Naive thymus-derived CD4-positive, alpha-beta T cell (primary cell): ENCODE measurements around the gene SENP5. TPM values are rescaled to one million over a fixed set of nuclear protein-coding genes. Genes with fewer than 3 reads are reported as not detected.

ENCODE experiments used
- ATAC-seq: fragments of 150-1000 bp; cut with Tn5 transposase; 2 replicates; pipeline ENCODE4 v1.10.0; 2021; ENCODE audit warnings: mild to moderate bottlenecking, moderate library complexity
- CTCF ChIA-PET: fragments of 350-600 bp; sonication (Branson Sonifier 250); formaldehyde crosslinking; loops from one replicate; lab custom pipeline; 2021; ENCODE audit warnings: antibody characterized with exemption; lab: Charles Lee
- POLR2A ChIA-PET: fragments of 350-600 bp; sonication (Branson Sonifier 250); formaldehyde crosslinking; loops from one replicate; lab custom pipeline; 2021; ENCODE audit warnings: antibody characterized with exemption, inconsistent platforms; lab: Charles Lee
- DNase-seq, 9 donors: peaks; one replicate each; pipeline versions ENCODE4 v3.0.0 to v3.0.0-alpha.2; 2020 to 2022; ENCODE audit warnings: mixed read lengths in 1 of 9
- H3K27ac ChIP-seq: one replicate; pipeline ENCODE4 v1.7.0; 2013; ENCODE audit warnings: mild to moderate bottlenecking, low read depth, low read length, moderate library complexity
- H3K27me3 ChIP-seq, 2 donors: one replicate each; pipeline ENCODE4 v1.7.0; 2013; ENCODE audit warnings: low read length in 2 of 2, mild to moderate bottlenecking in 2 of 2, moderate library complexity in 2 of 2; ENCODE audit not compliant: control insufficient read depth in 2 of 2, insufficient read depth in 2 of 2
- H3K36me3 ChIP-seq, 3 experiments: 1 replicate in 2 of 3; 2 replicates in 1 of 3; pipeline ENCODE4 v1.7.0; 2013; ENCODE audit warnings: low read length in 3 of 3, mild to moderate bottlenecking in 3 of 3, moderate library complexity in 1 of 3; ENCODE audit not compliant: insufficient read depth in 3 of 3, control insufficient read depth in 2 of 3
- H3K4me1 ChIP-seq, 2 donors: one replicate each; pipeline ENCODE4 v1.7.0; 2013; ENCODE audit warnings: low read length in 2 of 2, mild to moderate bottlenecking in 2 of 2, moderate library complexity in 1 of 2; ENCODE audit not compliant: control insufficient read depth in 2 of 2, insufficient read depth in 2 of 2
- H3K4me3 ChIP-seq: 2 replicates; pipeline ENCODE4 v1.7.0; 2013; ENCODE audit warnings: mild to moderate bottlenecking, low read length
- H3K9me3 ChIP-seq, 3 experiments: 1 replicate in 2 of 3; 2 replicates in 1 of 3; pipeline ENCODE4 v1.7.0; 2013; ENCODE audit warnings: low read length in 3 of 3; ENCODE audit not compliant: control insufficient read depth in 2 of 3
- H3K27ac Mint-ChIP-seq, 9 donors: one replicate each; pipeline ENCODE4 v1.8.0; 2020 to 2022; ENCODE audit warnings: mixed read lengths in 9 of 9, mild to moderate bottlenecking in 8 of 9, moderate library complexity in 5 of 9, inconsistent platforms in 2 of 9
- H3K27me3 Mint-ChIP-seq, 5 donors: one replicate each; pipeline ENCODE4 v1.8.0; 2021 to 2022; ENCODE audit warnings: mixed read lengths in 5 of 5, mild to moderate bottlenecking in 1 of 5
- H3K36me3 Mint-ChIP-seq, 5 donors: one replicate each; pipeline ENCODE4 v1.8.0; 2020 to 2022; ENCODE audit warnings: mixed read lengths in 5 of 5, mild to moderate bottlenecking in 3 of 5, inconsistent platforms in 1 of 5
- H3K4me1 Mint-ChIP-seq, 7 donors: one replicate each; pipeline ENCODE4 v1.8.0; 2020 to 2022; ENCODE audit warnings: mixed read lengths in 7 of 7, mild to moderate bottlenecking in 3 of 7, inconsistent platforms in 1 of 7
- H3K4me3 Mint-ChIP-seq, 10 donors: one replicate each; pipeline ENCODE4 v1.8.0; 2020 to 2022; ENCODE audit warnings: mild to moderate bottlenecking in 10 of 10, mixed read lengths in 10 of 10, moderate library complexity in 6 of 10, inconsistent platforms in 2 of 10
- H3K9me3 Mint-ChIP-seq, 11 donors: one replicate each; pipeline ENCODE4 v1.8.0; 2020 to 2022; ENCODE audit warnings: mixed read lengths in 11 of 11, mild to moderate bottlenecking in 4 of 11, inconsistent platforms in 1 of 11, moderate library complexity in 1 of 11
- intact Hi-C, 2 donors: fragments of 100-400 bp; cut with micrococcal nuclease; formaldehyde crosslinking; loops; one replicate each; pipeline ENCODE4 v1.15.1; 2023
- polyA plus RNA-seq, 2 donors: library from polyadenylated mRNA; unstranded; fragments of 300-500 nt; fragmentation: Illumina TruSeq; gene quantifications; one replicate each; pipeline ENCODE4 v1.2.3, GENCODE V29; 2021
- total RNA-seq, 6 experiments: library from RNA in 5 of 6; stranded (reverse) in 5 of 6; gene quantifications; 1 replicate in 5 of 6; 2 replicates in 1 of 6; pipeline ENCODE4 v1.2.3 and lab custom pipeline; 2021 to 2026

Gene SENP5
- total and polyA plus RNA-seq, 7 experiments from 2014 or later, result 6.8 to 59.4 (median 41.3) TPM

DNA sequence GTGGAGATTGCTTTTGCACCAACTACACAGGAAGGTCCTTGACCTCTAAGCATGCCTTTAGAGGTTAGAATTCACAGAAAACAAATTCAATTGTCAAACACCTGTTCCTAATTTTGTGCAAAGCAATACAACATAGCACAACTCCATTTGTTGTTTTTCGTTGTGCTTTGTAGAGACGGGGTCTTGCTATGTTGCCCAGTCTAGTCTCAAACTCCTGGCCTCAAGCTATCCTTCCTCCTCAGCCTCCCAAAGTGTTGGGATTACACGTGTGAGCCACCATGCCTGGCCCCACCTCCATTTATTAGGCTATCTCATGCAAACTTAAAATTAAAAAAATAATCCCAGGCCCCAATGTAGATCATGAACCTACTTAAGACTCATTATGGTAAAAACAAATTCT, 68.6 kb downstream of the SENP5 start:
- ATAC-seq (no peak), DNase-seq (no peak)
- peak overlapping the region in 1 of 9 donors; percentile 43 for H3K27ac Mint-ChIP-seq
- POLR2A ChIA-PET, result no interaction called here
- Histone ChIP-seq H3K27me3 (no peaks in the 10 kb centered on the region), H3K36me3 (peaks cover 18 to 74% (median 40%) of the 10 kb centered on the region in 3 experiments), H3K9me3 (no peaks in the 10 kb centered on the region), H3K4me1 (peaks cover 4 to 7% of the 10 kb centered on the region in 2 donors), H3K4me3 (no peak overlapping the region), H3K27ac (no peak overlapping the region)
- no peak overlapping the region for H3K4me3 Mint-ChIP-seq
- intact Hi-C loops, result no loop called here
- no peaks in the 10 kb centered on the region for H3K9me3 Mint-ChIP-seq
- CTCF ChIA-PET, result no interaction called here
- H3K36me3 Mint-ChIP-seq, result peaks cover 11 to 49% (median 26%) of the 10 kb centered on the region in 5 donors
- H3K27me3 Mint-ChIP-seq, result no peaks in the 10 kb centered on the region
- peaks cover 5 to 29% (median 18%) of the 10 kb centered on the region in 7 donors for H3K4me1 Mint-ChIP-seq

- CTCF ChIA-PET, result no interaction called here
Measured at GRCh38 chr3:196938124-196938523, 70.4 kb downstream of the SENP5 start.

GRCh38 chr3:196938576-196938975, 70.9 kb downstream of the SENP5 start:
- Histone ChIP-seq H3K27me3 (no peaks in the 10 kb centered on the region), H3K4me3 (no peak overlapping the region), H3K36me3 (peaks cover 18 to 68% (median 38%) of the 10 kb centered on the region in 3 experiments), H3K27ac (no peak overlapping the region), H3K9me3 (no peaks in the 10 kb centered on the region), H3K4me1 (peaks cover 12 to 18% of the 10 kb centered on the region in 2 donors)
- intact Hi-C loops, result no loop called here
- ChIA-PET POLR2A (no interaction called here), CTCF (no interaction called here)
- Mint-ChIP-seq H3K4me3 (peak overlapping the region in 1 of 10 donors; percentile 18), H3K27me3 (peaks cover 0 to 5% (median 0%) of the 10 kb centered on the region in 5 donors), H3K36me3 (peaks cover 11 to 40% (median 25%) of the 10 kb centered on the region in 5 donors), H3K9me3 (peaks cover 0 to 5% (median 0%) of the 10 kb centered on the region in 11 donors), H3K4me1 (peaks cover 19 to 49% (median 36%) of the 10 kb centered on the region in 7 donors), H3K27ac (peak overlapping the region in 5 of 9 donors; percentile 38 to 88 (median 54))
- no peak for ATAC-seq
- no peak for DNase-seq

More at GRCh38 chr3:196938124-196938523, 70.4 kb downstream of the SENP5 start:
- H3K4me1 Mint-ChIP-seq, result peaks cover 14 to 45% (median 31%) of the 10 kb centered on the region in 7 donors
- intact Hi-C loops, result no loop called here
- Histone ChIP-seq H3K36me3 (peaks cover 18 to 71% (median 38%) of the 10 kb centered on the region in 3 experiments), H3K4me1 (peaks cover 7 to 13% of the 10 kb centered on the region in 2 donors), H3K4me3 (no peak overlapping the region), H3K27me3 (no peaks in the 10 kb centered on the region), H3K27ac (no peak overlapping the region), H3K9me3 (no peaks in the 10 kb centered on the region)
- POLR2A ChIA-PET, result no interaction called here
- ATAC-seq (no peak), DNase-seq (no peak)
- H3K36me3 Mint-ChIP-seq, result peaks cover 11 to 37% (median 25%) of the 10 kb centered on the region in 5 donors
- H3K4me3 Mint-ChIP-seq, result no peak overlapping the region
- peaks cover 0 to 5% (median 0%) of the 10 kb centered on the region in 11 donors for H3K9me3 Mint-ChIP-seq
- peak overlapping the region in 5 of 9 donors; percentile 32 to 57 (median 42) for H3K27ac Mint-ChIP-seq
- H3K27me3 Mint-ChIP-seq, result peaks cover 0 to 5% (median 0%) of the 10 kb centered on the region in 5 donors

- peak overlapping the region; percentile 94 for H3K27ac ChIP-seq
- H3K27ac Mint-ChIP-seq, result peak overlapping the region; percentile 96 to 100 (median 98)
- peak overlapping the region; percentile 94 to 99 (median 98) for H3K4me3 Mint-ChIP-seq
- H3K9me3 ChIP-seq, result no peaks in the 10 kb centered on the region
- H3K27me3 Mint-ChIP-seq, result peaks cover 0 to 5% (median 0%) of the 10 kb centered on the region in 5 donors
- CTCF ChIA-PET, result interaction anchor here (1.2 to 1.5 kb wide), 3 partner anchors 29 to 201 kb away, joined by 3 to 4 read pairs (median 3); no protein-coding TSS in a partner anchor
- peaks cover 0 to 5% (median 0%) of the 10 kb centered on the region in 11 donors for H3K9me3 Mint-ChIP-seq
- H3K36me3 Mint-ChIP-seq, result peaks cover 10 to 28% (median 21%) of the 10 kb centered on the region in 5 donors
- peaks cover 7 to 40% (median 21%) of the 10 kb centered on the region in 3 experiments for H3K36me3 ChIP-seq
- intact Hi-C loops, result loop anchor here (1.0 to 2.0 kb wide), 12 partner anchors 28 to 623 kb away; partner anchors contain the start of genes CEP19 (in 2 of the 2), FBXO45 (in 2 of the 2), PIGX (in 2 of the 2) and RNF168 (in 2 of the 2)
- H3K4me3 ChIP-seq, result peak overlapping the region; percentile 100
- H3K4me1 Mint-ChIP-seq, result peaks cover 30 to 64% (median 49%) of the 10 kb centered on the region in 7 donors
- POLR2A ChIA-PET, result interaction anchor here (0.6 to 2.7 kb wide), 22 partner anchors 10 to 1671 kb away, joined by 3 to 47 read pairs (median 3); partner anchors contain the start of genes FBXO45, NRROS, PAK2 and RNF168
- no peaks in the 10 kb centered on the region for H3K27me3 ChIP-seq
- ATAC-seq (peak; percentile 55), DNase-seq (peak in 8 of 9 donors; percentile 40 to 77 (median 66))
- peaks cover 16 to 20% of the 10 kb centered on the region in 2 donors for H3K4me1 ChIP-seq
Measured at GRCh38 chr3:196941729-196942225, 74.1 kb downstream of the SENP5 start.

DNA sequence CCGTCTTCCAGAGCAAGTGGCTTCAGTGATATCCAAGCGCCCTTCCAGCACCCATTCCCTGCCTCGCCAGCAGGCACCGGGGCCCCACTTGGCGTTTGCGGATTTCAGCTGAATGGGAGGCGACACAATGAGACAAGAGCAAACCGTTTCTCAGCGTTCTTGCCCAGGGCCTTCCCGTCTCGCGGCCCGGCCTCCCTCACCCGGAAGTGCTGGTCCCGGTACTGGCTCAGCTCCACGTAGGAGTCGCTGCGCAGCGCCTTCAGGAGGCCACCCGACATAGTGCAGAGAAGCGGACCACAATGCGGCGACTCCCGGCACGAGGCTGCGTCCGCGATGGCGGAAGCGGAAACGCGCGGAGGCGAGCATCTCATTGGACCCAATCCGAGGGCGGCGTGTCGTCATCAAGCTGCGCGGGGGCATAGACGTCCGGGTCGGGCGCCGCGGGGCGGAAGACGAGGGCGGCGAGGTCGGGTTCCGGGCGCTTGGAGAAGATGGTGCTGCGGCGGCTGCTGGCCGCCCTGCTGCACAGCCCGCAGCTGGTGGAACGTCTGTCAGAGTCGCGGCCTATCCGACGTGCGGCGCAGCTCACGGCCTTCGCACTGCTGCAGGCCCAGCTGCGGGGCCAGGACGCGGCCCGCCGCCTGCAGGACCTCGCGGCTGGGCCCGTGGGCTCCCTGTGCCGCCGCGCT, 74.7 kb downstream of the SENP5 start, which contains the start of gene NCBP2:
Gene NCBP2, minus strand, starts transcription at position 303 of the 689 bp plus-strand sequence. Its CDS starts 25 bp downstream, at position 278.
- intact Hi-C loops, result loop anchor here (1.0 to 2.0 kb wide), 12 partner anchors 27 to 624 kb away; partner anchors contain the start of genes CEP19 (in 2 of the 2), FBXO45 (in 2 of the 2), PIGX (in 2 of the 2) and RNF168 (in 2 of the 2)
- Histone ChIP-seq H3K27me3 (no peaks in the 10 kb centered on the region), H3K9me3 (no peaks in the 10 kb centered on the region), H3K4me1 (peaks cover 16 to 20% of the 10 kb centered on the region in 2 donors), H3K36me3 (peaks cover 1 to 34% (median 18%) of the 10 kb centered on the region in 3 experiments), H3K27ac (peak within 1 kb of the TSS; percentile 94), H3K4me3 (peak within 1 kb of the TSS; percentile 100)
- Mint-ChIP-seq H3K4me3 (peak within 1 kb of the TSS; percentile 94 to 99 (median 98)), H3K27me3 (peaks cover 0 to 5% (median 0%) of the 10 kb centered on the region in 5 donors), H3K4me1 (peaks cover 30 to 64% (median 49%) of the 10 kb centered on the region in 7 donors), H3K27ac (peak within 1 kb of the TSS; percentile 96 to 100 (median 98)), H3K9me3 (peaks cover 0 to 5% (median 0%) of the 10 kb centered on the region in 11 donors), H3K36me3 (peaks cover 7 to 22% (median 15%) of the 10 kb centered on the region in 5 donors)
- CTCF ChIA-PET, result interaction anchor here (0.9 to 1.5 kb wide), 5 partner anchors 28 to 510 kb away, joined by 3 to 4 read pairs (median 3); partner anchors contain the start of gene UBXN7
- peak; percentile 97 for ATAC-seq
- peak; percentile 98 to 100 (median 99) for DNase-seq
- POLR2A ChIA-PET, result interaction anchor here (0.6 to 2.7 kb wide), 20 partner anchors 9 to 1671 kb away, joined by 3 to 47 read pairs (median 4); partner anchors contain the start of genes FBXO45, PAK2, RNF168 and SENP5
